HK-2 (cell line): Measurements from ENCODE around the gene CCDC157.

Source experiments
- DNase-seq: peaks from one replicate; pipeline ENCODE4 v3.0.0-alpha.2; 2018; ENCODE audit not compliant: unreplicated experiment

CCDC157 gene

GRCh38 chr22:30356449-30357235, at the start of gene CCDC157, which contains the start of gene SF3A1:
Gene CCDC157 (plus strand): TSS chr22:30357007. CDS start chr22:30366001, 8,994 bp downstream.
Gene SF3A1 (minus strand): TSS chr22:30356894. CDS start chr22:30356792, 102 bp downstream.
- DNase-seq = peak; percentile 81

GRCh38 chr22:30307041-30307574, 49.7 kb upstream of the CCDC157 start:
- DNase-seq = no peak

- DNase-seq = no peak
Measured at GRCh38 chr22:30308093-30308492, 48.7 kb upstream of the CCDC157 start.

DNA sequence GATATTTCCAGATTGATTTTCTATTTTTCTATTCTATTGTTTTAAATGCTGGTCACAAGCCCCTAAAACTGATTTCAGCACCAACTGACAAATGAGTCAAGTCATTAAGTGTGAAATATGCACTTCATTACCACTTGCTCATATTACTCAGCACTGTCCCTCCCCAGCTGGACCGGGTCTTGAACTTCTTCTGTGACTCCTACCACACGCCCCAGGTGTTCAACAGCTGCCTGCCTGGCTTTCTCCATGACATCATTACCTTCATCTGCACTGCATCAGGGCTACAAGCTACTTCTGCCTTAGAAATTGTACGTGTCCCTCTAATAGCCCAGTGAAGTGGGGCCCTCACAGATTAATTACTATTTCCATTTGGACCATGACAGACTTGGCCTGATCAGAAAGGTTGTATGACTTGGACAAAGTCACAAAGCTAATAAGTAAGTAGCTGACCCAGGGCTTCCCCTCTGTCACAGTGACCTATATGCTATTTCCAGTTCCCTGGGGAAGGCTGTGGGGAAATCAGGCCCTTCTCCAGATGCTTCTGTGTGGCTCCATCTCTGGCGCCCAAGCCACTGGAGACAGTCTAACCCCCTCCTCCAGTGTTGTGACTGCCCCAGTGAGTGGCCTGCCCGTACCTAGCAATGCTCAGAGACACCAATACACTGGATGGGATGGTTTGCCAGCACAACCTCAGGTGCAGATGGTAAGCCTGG, 48.1 kb upstream of the CCDC157 start:
- DNase-seq = no peak

- DNase-seq = no peak
Measured at GRCh38 chr22:30309951-30310741, 46.7 kb upstream of the CCDC157 start.

GRCh38 chr22:30310881-30311771, 45.7 kb upstream of the CCDC157 start:
- DNase-seq = peak; percentile 56

DNA sequence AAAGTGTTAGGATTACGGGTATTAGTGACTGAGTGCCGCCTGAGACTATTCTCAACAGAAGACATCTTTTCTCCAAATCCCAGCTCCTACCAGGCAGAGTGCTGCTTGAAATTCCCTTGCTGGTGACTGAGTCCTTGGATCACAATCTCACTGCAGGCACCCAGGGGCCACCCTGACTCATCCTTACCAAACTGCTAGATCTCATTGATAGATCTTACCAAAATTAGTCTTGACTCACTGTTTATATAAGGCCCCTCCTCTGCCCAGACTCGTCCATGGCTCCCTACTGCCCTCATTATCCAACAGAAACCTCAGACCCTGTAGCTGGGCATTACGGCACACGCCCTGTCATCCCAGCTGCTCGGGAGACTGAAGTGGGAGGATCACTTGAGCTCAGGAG, 44.8 kb upstream of the CCDC157 start:
- peak; percentile 56 for DNase-seq

DNA sequence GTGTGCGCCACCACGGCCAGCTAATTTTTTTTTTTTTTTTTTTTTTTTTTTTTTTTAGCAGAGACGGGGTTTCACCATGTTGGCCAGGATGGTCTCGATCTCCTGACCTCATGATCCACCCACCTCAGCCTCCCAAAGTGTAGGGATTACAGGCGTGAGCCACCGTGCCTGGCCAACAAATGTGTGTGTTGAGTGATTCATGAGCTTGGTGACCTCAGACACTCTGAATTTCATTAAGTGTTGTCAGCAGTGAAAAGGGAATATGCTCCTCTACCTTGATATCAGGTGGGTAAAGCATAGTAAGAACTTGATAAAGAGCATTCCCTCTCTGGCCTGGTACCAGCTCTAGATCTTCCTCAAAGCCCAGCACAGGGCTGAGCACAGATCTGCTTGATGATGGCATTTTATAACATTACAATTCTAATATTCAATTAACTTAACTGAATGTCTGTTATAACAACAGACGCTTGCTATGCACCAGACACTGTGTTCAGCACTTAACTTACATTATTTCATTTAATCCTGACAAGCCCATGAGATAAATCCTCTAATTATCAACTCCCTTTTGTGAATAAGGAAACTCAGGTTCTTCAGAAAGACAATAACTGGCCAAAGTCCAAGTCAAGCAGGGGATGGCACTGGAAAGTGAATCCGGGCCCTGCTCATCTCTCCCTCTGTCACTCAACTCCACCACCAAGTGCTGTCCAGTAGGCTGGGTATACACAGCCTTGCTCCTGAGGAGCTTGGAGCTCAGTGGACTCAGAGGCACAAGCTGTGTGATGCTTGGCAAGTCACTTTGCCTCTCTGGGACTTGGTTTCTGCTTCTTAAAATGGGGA, 43.1 kb upstream of the CCDC157 start:
- DNase-seq = no peak

DNA sequence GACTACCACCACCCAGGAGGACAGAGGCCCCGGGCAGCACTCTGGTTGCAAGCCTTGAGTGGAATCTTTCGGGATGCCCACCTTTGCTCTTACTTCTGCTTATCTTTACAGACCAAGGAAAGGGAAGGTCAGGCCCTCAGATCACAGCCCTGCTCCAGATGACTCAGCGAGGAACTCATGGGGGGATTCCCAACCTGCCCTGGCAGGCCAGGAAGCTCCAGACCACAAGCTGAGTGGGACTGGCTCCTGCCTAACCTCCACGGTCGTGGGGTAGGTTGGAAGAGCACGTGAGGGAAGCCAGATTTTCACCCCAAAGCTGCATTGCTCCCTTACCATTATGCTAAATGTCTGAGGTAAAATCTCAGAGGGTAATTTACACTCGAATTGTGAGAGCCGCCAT, 41.9 kb upstream of the CCDC157 start:
- DNase-seq = peak; percentile 68

DNA sequence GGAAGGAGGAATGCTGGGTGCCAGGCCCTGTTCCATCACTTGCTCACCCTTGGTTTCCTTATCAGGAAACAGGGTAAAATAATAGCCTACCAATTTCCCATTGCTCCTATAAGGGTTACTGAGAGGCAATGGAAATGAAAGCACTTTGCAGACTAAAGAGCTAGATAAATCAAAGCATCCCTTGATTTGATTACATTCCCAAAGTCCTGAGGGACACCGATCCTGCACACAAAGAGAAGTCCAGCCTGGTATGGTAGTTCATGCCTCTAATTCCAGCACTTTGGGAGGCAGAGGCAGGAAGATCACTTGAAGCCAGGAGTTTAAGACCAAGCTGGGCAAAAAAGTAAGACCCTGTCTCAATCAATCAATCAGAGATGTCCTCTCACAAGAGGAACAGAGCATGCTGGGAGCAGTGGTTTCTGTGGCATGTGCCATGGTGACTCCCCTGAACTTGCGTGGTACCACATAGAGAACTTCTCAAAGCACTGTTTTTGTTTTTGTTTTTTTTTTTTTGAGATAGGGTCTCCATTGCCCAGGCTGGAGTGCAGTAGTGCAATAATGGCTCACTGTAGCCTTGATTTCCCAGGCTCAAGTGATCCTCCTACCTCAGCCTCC, 40.7 kb upstream of the CCDC157 start:
- DNase-seq = no peak

GRCh38 chr22:30317778-30318177, 39.0 kb upstream of the CCDC157 start:
- no peak for DNase-seq

GRCh38 chr22:30318799-30319419, 37.9 kb upstream of the CCDC157 start:
- DNase-seq = no peak

DNA sequence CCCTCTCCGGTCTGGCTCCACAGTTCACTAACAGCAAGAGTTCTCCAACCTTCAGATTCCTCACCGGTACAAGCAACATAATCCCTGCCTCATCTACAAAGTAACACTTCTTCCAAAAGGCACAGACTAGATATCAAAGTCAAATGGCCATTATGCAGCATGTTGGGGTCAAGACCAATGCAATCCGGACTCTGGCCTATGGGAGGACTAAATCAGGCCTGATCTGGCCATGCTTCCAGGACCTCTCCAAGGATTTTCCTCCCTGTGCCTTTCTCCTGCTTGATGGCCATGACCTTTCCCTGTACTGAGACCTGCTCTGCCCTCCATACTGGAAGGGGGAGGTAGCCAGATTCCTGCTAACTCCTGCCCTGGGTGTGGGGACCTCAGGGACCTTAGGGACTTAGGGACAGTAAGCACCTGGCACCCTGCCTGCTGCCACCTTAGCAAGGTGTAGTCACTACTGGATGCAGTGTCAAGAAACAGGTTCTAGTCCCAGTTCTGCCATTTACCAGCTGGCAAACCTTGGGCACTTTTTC, 36.7 kb upstream of the CCDC157 start:
- no peak for DNase-seq

DNA sequence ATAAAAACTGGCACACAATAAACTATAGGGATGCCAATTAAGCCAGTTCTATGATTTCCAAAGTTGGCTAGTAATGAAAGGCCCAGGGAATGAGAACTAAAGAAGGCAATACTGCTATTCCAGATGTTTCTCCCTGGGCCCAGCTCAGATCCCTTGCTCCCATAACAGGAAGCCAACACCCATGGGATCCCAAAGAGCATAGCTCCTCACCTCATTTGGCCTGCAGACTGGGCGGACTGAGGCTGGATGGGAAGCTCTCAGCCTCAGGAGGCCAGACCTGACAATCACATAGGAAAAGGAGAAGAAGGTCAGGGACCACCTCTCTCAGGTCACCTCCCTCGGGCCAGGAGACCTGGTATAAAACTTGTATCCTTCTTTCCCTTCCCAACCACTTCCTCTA, 35.3 kb upstream of the CCDC157 start:
- no peak for DNase-seq

DNA sequence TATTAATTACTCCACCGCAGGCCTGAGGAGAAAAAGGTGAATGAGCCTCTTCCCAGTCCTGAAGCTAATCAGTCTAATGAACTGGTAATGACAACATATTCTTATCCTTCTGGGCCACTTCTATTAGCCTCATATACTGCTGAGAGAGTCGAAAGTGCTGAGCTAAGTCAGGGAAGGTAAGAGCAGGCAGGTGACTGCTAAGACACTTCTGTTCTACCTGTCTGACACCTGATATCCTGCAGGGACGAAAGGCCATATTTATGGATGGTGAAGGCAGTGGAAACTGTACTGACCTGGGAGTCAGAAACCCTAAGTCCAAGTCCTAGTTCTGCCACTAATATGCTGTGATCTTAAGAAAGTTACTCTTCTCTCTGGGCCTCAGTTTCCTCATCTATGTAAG, 33.6 kb upstream of the CCDC157 start:
- no peak for DNase-seq

DNA sequence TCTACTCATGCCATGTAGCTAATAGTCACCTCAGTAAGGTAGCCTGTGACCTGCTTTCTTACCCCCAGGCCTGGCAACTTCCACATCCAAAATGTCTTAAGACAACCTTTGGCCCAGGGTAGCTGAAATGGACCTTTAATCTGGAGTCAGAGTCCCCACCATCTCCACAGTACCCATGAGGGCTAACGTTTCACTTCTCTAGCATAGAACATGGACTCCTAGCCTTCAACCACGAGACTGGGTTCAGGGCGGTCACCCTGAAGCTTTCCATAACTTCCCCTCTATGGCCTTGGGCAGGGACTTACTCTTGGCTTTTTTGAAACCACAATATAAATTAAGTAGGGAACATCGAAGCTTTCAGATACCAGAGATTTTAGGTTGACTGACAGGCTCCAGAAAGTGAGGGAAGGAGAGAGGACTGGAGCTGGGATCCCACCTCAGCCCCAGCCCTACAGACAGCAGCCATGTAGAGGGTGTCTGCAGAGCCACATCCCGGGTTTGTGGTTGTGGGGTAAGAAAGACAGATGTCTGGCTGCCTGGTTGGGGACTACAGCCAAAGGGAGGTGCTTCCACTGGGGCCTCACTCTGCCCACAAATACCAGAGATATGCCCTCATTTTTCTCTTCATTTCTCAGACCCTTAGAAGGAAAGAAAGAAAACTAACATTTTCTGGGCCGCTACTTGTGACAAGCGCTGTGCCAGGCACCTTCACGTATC, 32.6 kb upstream of the CCDC157 start:
- DNase-seq = no peak

DNA sequence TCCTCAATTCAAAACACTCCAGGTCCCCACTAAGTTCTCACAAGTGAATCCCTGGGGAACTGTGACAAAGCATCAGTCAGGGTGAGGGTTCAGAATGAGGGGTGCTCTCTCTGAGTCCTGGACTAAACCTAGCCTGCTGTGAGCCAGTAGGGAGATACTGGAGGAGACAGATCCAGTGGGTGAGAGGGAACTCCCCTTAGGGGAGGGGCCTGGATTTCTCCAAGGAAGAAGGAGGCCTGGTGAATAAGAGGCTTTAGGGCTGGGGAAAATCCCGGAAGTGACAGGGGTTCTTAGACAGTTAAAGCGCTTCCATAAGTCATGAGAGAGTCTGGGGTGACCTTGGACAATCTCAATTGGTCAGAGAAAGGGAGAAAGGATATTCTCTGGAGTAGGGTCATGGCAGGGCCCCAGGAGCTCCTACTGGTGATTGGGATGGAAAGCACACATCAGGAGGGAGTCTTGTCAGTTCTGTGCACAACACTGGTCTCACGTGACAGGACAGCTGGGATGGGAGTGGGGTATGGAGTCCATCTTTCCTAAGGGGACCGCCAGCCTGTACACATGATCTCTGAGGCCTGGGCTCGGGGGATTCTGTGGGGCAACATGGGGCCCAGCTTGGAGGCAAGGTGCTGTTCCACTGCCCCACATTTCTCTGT, 31.6 kb upstream of the CCDC157 start:
- DNase-seq = peak; percentile 64
